Transverse colon (tissue), 4 donors: Measurements from ENCODE around the gene ROCK2.

Source experiments
- CTCF ChIP-seq, 5 experiments: fragments of 200-600 bp in 3 of 5; fragments of 450-650 bp in 2 of 5; sonication (generic) in 3 of 5; IDR thresholded peaks; 1 replicate in 2 of 5; 2 replicates in 3 of 5; pipeline ENCODE4 v1.5.1; 2016 to 2017; ENCODE audit warnings: antibody characterized with exemption in 5 of 5, inconsistent platforms in 3 of 5, mild to moderate bottlenecking in 2 of 5, moderate library complexity in 1 of 5
- POLR2AphosphoS5 ChIP-seq, 3 donors: sonication (generic); formaldehyde crosslinking; IDR thresholded peaks; one replicate each; pipeline ENCODE4 v1.6.1; 2016; ENCODE audit warnings: antibody characterized with exemption in 3 of 3

GRCh38 chr2:11227595-11227994, 116.8 kb downstream of the ROCK2 start:
- TF ChIP-seq CTCF (IDR thresholded peaks at IDR 0.05) (no peak), POLR2AphosphoS5 (IDR thresholded peaks at IDR 0.05) (no peak)
